NCI-H187 (cell line): ENCODE data around the gene RLIM.
"Not testable (repeated sequence)": the region's sequence is repeated elsewhere in the genome, so short reads cannot be mapped to it uniquely, and the experiment has no call there.

Experiments
- DNase-seq, 2 experiments: peaks; one replicate each; lab custom pipeline; 2025; lab: John Stamatoyannopoulos, UW

The RLIM gene

GRCh38 chrX:74614093-74614909, at the start of gene RLIM:
Gene RLIM (minus strand): TSS chrX:74614624. CDS start chrX:74595977, 18,647 bp downstream.
- peak; percentile 68 to 89 for DNase-seq

- DNase-seq: no peak
These were observed 41.8 kb upstream of the RLIM start for GRCh38 chrX:74656079-74656745.

- DNase-seq: not testable (repeated sequence)
These were observed 40.5 kb upstream of the RLIM start for GRCh38 chrX:74654953-74655352.

- no peak for DNase-seq
These were observed 22.4 kb upstream of the RLIM start for GRCh38 chrX:74636749-74637314.

GRCh38 chrX:74613370-74614092, 893 bp downstream of the RLIM start:
- no peak for DNase-seq

- DNase-seq: no peak
These were observed 7.6 kb downstream of the RLIM start for GRCh38 chrX:74606799-74607198.

GRCh38 chrX:74606342-74606741, 8.1 kb downstream of the RLIM start:
- no peak for DNase-seq

GRCh38 chrX:74603040-74603439, 11.4 kb downstream of the RLIM start:
- no peak for DNase-seq

- DNase-seq: no peak
These were observed 12.3 kb downstream of the RLIM start for GRCh38 chrX:74602142-74602541.

- no peak for DNase-seq
These were observed 20.8 kb downstream of the RLIM start for GRCh38 chrX:74593593-74593992.

GRCh38 chrX:74585766-74586165, 28.7 kb downstream of the RLIM start:
- DNase-seq: no peak

GRCh38 chrX:74579597-74580198, 34.7 kb downstream of the RLIM start:
- DNase-seq: no peak

GRCh38 chrX:74578137-74578536, 36.3 kb downstream of the RLIM start:
- DNase-seq: no peak

GRCh38 chrX:74557378-74557777, 57.0 kb downstream of the RLIM start:
- no peak for DNase-seq

- no peak for DNase-seq
These were observed 62.5 kb downstream of the RLIM start for GRCh38 chrX:74551934-74552333.

GRCh38 chrX:74550295-74550802, 64.1 kb downstream of the RLIM start:
- peak; percentile 10 to 37 for DNase-seq

GRCh38 chrX:74546984-74547383, 67.4 kb downstream of the RLIM start:
- DNase-seq: no peak

- no peak for DNase-seq
These were observed 68.4 kb downstream of the RLIM start for GRCh38 chrX:74545880-74546523.

GRCh38 chrX:74540635-74541249, 73.7 kb downstream of the RLIM start:
- no peak for DNase-seq

GRCh38 chrX:74536832-74537371, 77.5 kb downstream of the RLIM start:
- no peak for DNase-seq
